ENCODE measurements around the gene HCN3.
"Not testable (repeated sequence)": the region's sequence is repeated elsewhere in the genome, so short reads cannot be mapped to it uniquely, and the experiment has no call there.

DNA sequence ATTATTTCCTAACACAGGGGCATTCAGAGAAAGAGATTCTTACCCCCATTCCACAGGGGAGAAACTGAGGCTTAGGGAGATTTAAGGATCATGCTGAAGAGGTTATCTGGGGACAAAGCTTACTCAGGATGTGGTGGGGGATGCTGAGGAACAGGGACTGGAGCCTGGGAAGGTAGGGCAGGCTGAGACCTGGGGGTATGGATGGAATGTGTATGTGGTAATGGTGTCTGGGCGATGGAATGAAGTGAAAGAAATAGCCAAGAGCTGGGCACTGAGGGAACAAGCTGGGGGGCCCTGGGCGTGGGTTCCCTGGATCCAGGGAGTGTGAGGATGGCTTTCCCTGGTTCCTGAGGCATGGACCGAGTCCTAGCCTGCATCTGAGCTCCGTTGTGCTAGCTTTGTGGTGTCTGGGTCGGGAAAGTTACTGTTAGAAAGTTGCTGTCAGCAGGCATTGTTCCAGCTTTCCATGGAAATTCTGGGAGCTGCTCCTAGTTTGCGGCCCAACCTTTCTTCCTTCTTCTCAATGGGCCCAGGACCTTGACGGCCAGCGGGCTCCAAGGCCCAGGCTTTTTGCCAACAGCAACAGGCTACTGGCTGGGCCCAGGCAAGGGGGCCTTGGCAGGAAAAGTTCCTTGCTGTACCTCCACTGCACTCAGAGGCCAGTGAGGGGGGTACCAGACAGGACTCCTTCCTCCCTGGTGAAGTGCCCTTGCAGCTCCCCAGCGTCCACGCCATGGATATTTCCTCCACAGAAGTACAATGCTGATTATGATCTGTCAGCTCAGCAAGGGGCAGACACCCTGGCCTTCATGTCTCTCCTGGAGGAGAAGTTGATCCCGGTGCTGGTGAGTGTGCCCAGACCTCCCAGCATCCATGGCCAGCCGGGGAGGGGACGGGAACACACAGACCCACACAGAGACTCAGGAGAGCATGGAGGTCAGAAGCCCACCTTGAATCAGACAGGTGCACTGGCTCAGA, 45.0 kb upstream of the HCN3 start:
- TF ChIP-seq, protein P1, sequence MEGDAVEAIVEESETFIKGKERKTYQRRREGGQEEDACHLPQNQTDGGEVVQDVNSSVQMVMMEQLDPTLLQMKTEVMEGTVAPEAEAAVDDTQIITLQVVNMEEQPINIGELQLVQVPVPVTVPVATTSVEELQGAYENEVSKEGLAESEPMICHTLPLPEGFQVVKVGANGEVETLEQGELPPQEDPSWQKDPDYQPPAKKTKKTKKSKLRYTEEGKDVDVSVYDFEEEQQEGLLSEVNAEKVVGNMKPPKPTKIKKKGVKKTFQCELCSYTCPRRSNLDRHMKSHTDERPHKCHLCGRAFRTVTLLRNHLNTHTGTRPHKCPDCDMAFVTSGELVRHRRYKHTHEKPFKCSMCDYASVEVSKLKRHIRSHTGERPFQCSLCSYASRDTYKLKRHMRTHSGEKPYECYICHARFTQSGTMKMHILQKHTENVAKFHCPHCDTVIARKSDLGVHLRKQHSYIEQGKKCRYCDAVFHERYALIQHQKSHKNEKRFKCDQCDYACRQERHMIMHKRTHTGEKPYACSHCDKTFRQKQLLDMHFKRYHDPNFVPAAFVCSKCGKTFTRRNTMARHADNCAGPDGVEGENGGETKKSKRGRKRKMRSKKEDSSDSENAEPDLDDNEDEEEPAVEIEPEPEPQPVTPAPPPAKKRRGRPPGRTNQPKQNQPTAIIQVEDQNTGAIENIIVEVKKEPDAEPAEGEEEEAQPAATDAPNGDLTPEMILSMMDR (conservative IDR thresholded peaks at IDR 0.05): not testable (repeated sequence)
- not testable (repeated sequence) for TF ChIP-seq EZH2 (IDR thresholded peaks at IDR 0.05; ENCODE audit: low read depth)

Measured in PC-9 (cell line).